ENCODE data around the gene INPP5D. TPM values are rescaled to one million over a fixed set of nuclear protein-coding genes. Genes with fewer than 3 reads are reported as not detected.

Gene INPP5D
- total and polyA plus RNA-seq, 2 donors (not counting 3 experiments of a cell fraction or from before 2014, with no cell fraction given) = 13.9 to 46.6 TPM

DNA sequence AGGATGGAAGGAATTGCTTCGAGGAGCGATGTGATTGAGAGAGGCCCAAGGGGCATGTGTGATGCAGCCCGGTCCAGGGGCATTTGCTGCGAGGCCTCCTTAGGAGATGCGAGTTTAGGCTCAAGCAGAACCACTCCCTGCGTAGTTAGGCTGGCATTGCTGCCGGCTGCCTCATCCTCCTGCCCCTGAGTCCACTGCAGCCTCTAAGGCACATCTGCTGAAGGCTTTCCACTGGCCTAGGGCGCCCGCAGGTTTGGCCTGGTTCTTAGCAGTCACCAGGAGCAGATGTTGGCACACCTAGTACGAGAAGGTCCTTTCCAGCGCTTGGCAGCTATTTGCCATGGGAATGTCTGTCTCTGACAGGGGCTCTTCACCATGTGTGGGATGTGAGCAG, 20.7 kb downstream of the INPP5D start:
- Histone ChIP-seq H3K4me3 (replicated peaks in 1 of 3; ENCODE audit: insufficient read depth in 1 of 3, low read depth in 1 of 3, low read length in 3 of 3) (no peak overlapping the region), H3K4me2 (ENCODE audit: insufficient read depth, low read length) (no peak overlapping the region), H3K27me3 (ENCODE audit: control insufficient read depth in 2 of 2, insufficient read depth in 2 of 2, low read length in 2 of 2) (no peaks in the 10 kb centered on the region), H3K9ac (replicated peaks; ENCODE audit: extremely low read depth, insufficient read depth, low read length) (no peak overlapping the region), H3K27ac (ENCODE audit: insufficient read depth, low read depth, low read length) (no peak overlapping the region), H3K9me3 (replicated peaks; ENCODE audit: control insufficient read depth, insufficient read depth, low read length) (no peaks in the 10 kb centered on the region), H3K36me3 (ENCODE audit: control insufficient read depth in 2 of 2, extremely low read depth in 1 of 2, insufficient read depth in 2 of 2, low read length in 2 of 2) (peaks cover 0 to 19% of the 10 kb centered on the region in 2 experiments), H3K9me1 (replicated peaks; ENCODE audit: control insufficient read depth, extremely low read depth, insufficient read depth, low read length) (no peaks in the 10 kb centered on the region), H2AFZ (ENCODE audit: low read depth, low read length) (no peak overlapping the region), H4K20me1 (replicated peaks; ENCODE audit: control insufficient read depth, extremely low read depth, insufficient read depth, low read length) (no peaks in the 10 kb centered on the region), H3K4me1 (ENCODE audit: control insufficient read depth, extremely low read depth, insufficient read depth, low read length) (peaks cover 42% of the 10 kb centered on the region), H3K79me2 (ENCODE audit: control insufficient read depth, insufficient read depth, low read length) (no peaks in the 10 kb centered on the region)
- FAIRE-seq (no peak), DNase-seq (ENCODE audit: low read depth, low spot score) (no peak)
- ChIA-PET POLR2A (no interaction called here), CTCF (no interaction called here)
- dilution Hi-C loops (cut with MboI; ENCODE audit: extremely low pct_ligation_motif_present, low sequenced_read_pairs) (no loop called here), intact Hi-C loops (cut with micrococcal nuclease) (loop anchor here (10.0 kb wide), 1 partner anchor 334 kb away; no protein-coding TSS in a partner anchor)
- BruUV-seq (replicated peaks) = no TSS peak
- TF ChIP-seq FOS (IDR thresholded peaks at IDR 0.05; ENCODE audit: borderline replicate concordance, insufficient read depth, low read length) = no peak
- TF ChIP-seq GATA2 (IDR thresholded peaks at IDR 0.05; ENCODE audit: insufficient read depth, insufficient read length, low read depth, low read length) = no peak
- no peak for TF ChIP-seq MYC (IDR thresholded peaks at IDR 0.05; ENCODE audit: low read depth, low read length)
- TF ChIP-seq EZH2 (IDR thresholded peaks at IDR 0.05; ENCODE audit: borderline replicate concordance, low read depth, low read length, severe bottlenecking) = no peak
- TF ChIP-seq, protein P1, sequence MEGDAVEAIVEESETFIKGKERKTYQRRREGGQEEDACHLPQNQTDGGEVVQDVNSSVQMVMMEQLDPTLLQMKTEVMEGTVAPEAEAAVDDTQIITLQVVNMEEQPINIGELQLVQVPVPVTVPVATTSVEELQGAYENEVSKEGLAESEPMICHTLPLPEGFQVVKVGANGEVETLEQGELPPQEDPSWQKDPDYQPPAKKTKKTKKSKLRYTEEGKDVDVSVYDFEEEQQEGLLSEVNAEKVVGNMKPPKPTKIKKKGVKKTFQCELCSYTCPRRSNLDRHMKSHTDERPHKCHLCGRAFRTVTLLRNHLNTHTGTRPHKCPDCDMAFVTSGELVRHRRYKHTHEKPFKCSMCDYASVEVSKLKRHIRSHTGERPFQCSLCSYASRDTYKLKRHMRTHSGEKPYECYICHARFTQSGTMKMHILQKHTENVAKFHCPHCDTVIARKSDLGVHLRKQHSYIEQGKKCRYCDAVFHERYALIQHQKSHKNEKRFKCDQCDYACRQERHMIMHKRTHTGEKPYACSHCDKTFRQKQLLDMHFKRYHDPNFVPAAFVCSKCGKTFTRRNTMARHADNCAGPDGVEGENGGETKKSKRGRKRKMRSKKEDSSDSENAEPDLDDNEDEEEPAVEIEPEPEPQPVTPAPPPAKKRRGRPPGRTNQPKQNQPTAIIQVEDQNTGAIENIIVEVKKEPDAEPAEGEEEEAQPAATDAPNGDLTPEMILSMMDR (IDR thresholded peaks at IDR 0.05; ENCODE audit: extremely low read depth in 1 of 2, insufficient read depth in 1 of 2, low read depth in 1 of 2, low read length in 2 of 2) = no peak
- TF ChIP-seq POLR2AphosphoS5 (IDR thresholded peaks at IDR 0.05; ENCODE audit: insufficient read depth, low read depth, low read length) = no peak
- no peak for TF ChIP-seq JUN (IDR thresholded peaks at IDR 0.05; ENCODE audit: borderline replicate concordance, insufficient read depth, insufficient read length, low read depth)
- TF ChIP-seq, protein P2, sequence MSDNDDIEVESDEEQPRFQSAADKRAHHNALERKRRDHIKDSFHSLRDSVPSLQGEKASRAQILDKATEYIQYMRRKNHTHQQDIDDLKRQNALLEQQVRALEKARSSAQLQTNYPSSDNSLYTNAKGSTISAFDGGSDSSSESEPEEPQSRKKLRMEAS (IDR thresholded peaks at IDR 0.05; ENCODE audit: insufficient read depth, insufficient read length) = no peak
- no peak for TF ChIP-seq POLR2A (IDR thresholded peaks at IDR 0.05; ENCODE audit: low read depth, low read length)

Data from endothelial cell of umbilical vein (primary cell).